ENCODE data around the gene RPL36. TPM values are rescaled to one million over a fixed set of nuclear protein-coding genes. Genes with fewer than 3 reads are reported as not detected.
"Not testable (repeated sequence)": the region's sequence is repeated elsewhere in the genome, so short reads cannot be mapped to it uniquely, and the experiment has no call there.

Gene RPL36
- total and polyA plus RNA-seq, 2 experiments from 2014 or later = 637 to 990 TPM

DNA sequence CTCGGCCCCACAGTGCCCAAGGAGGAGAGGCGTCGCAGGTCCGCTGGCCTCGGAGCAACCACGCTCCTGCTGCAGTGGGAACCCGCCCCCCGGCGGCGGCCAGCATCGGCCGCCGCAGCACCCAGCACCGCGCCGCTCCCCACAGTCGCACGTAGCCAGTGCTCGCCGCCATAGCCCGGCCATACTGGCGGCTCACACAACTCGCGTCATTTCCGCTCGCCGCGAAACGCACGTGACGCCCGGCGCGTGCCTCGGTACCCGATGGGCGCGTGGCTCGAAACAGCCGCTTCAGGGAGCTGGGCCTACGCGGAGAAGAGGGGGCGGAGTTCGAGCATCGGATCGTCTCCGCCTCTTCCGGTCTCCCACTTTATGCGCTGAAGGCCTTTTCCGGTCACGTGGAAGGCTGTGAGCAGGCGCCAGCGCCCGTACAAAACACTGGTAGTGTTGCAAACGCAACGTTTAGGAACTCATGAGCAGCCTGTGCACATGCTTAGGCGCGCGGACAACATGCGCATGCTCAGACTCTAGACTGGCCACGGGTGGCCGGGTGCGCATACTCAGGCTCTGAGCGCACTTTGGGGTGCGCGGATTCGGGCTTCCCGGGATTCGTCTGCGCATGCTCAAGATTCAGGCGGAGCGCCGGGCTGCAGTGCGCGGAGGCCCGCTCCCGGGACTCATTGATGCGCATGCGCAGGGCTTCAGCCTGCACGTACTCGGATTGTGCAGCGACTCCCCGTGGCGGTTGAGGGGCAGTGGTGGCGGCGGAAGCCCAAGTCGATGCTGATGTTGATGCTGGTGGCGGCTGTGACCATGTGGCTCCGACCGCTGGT is 30.1 kb downstream of the RPL36 start, which contains the start of the genes CATSPERD and LONP1:
CATSPERD (plus strand) TSS at position 677 of the 830 bp plus-strand sequence; CDS start at position 778, 101 bp downstream.
LONP1 (minus strand) TSS at position 186 of the 830 bp plus-strand sequence; CDS start at position 172, 14 bp downstream.
- H3K9me2 ChIP-seq (replicated peaks; ENCODE audit: insufficient read depth) = no peaks in the 10 kb centered on the region
- H3K4me2 ChIP-seq = peak within 1 kb of the TSS; percentile 88
- H3K4me3 ChIP-seq = peak within 1 kb of the TSS; percentile 85
- DNase-seq (ENCODE audit: low spot score) = peak; percentile 100
- no peaks in the 10 kb centered on the region for H3K27me3 ChIP-seq
- peak within 1 kb of the TSS; percentile 95 for H3K27ac ChIP-seq
- peaks cover 13% of the 10 kb centered on the region for H3K4me1 ChIP-seq (ENCODE audit: insufficient read depth)
- WGBS (ENCODE audit: low lambda C conversion rate, missing lambda C conversion rate) = under 1% methylated on average over 84 of the region's 90 CpGs
- no peaks in the 10 kb centered on the region for H3K9me3 ChIP-seq (ENCODE audit: low read depth)
- no peaks in the 10 kb centered on the region for H3K36me3 ChIP-seq (replicated peaks; ENCODE audit: insufficient read depth, low read depth)
- peak; percentile 92 for TF ChIP-seq CTCF (IDR thresholded peaks at IDR 0.05; ENCODE audit: poor library complexity)
- no peak for TF ChIP-seq EZH2 (IDR thresholded peaks at IDR 0.05; ENCODE audit: borderline replicate concordance)
- TF ChIP-seq EZH2phosphoT487 (IDR thresholded peaks at IDR 0.05; ENCODE audit: low read depth, severe bottlenecking, unreplicated experiment) = no peak
- H4K20me1 ChIP-seq (ENCODE audit: insufficient read depth, poor library complexity, severe bottlenecking) = no peaks in the 10 kb centered on the region
- H3K79me2 ChIP-seq = peaks cover 43% of the 10 kb centered on the region
- H2AFZ ChIP-seq = peak within 1 kb of the TSS; percentile 95

- no peaks in the 10 kb centered on the region for H3K9me3 ChIP-seq (ENCODE audit: low read depth)
- DNase-seq (ENCODE audit: low spot score) = no peak
- H3K4me1 ChIP-seq (ENCODE audit: insufficient read depth) = no peaks in the 10 kb centered on the region
- no peak overlapping the region for H3K27ac ChIP-seq
- H3K36me3 ChIP-seq (replicated peaks; ENCODE audit: insufficient read depth, low read depth) = no peaks in the 10 kb centered on the region
- H3K4me2 ChIP-seq = no peak overlapping the region
- H2AFZ ChIP-seq = no peak overlapping the region
- H3K27me3 ChIP-seq = no peaks in the 10 kb centered on the region
- TF ChIP-seq EZH2 (IDR thresholded peaks at IDR 0.05; ENCODE audit: borderline replicate concordance) (no peak), EZH2phosphoT487 (IDR thresholded peaks at IDR 0.05; ENCODE audit: low read depth, severe bottlenecking, unreplicated experiment) (no peak), CTCF (IDR thresholded peaks at IDR 0.05; ENCODE audit: poor library complexity) (no peak)
- 89% methylated on average over 4 of the region's 4 CpGs for WGBS (ENCODE audit: low lambda C conversion rate, missing lambda C conversion rate)
- no peaks in the 10 kb centered on the region for H4K20me1 ChIP-seq (ENCODE audit: insufficient read depth, poor library complexity, severe bottlenecking)
- H3K79me2 ChIP-seq = no peaks in the 10 kb centered on the region
- H3K9me2 ChIP-seq (replicated peaks; ENCODE audit: insufficient read depth) = no peaks in the 10 kb centered on the region
- H3K4me3 ChIP-seq = no peak overlapping the region
These were observed 37.5 kb downstream of the RPL36 start for GRCh38 chr19:5727453-5728050.

GRCh38 chr19:5733172-5733571 is 43.1 kb downstream of the RPL36 start:
- WGBS (ENCODE audit: low lambda C conversion rate, missing lambda C conversion rate) = 85% methylated on average over 2 of the region's 2 CpGs

GRCh38 chr19:5738423-5738822 is 48.3 kb downstream of the RPL36 start:
- Histone ChIP-seq H3K79me2 (no peaks in the 10 kb centered on the region), H3K36me3 (replicated peaks; ENCODE audit: insufficient read depth, low read depth) (no peaks in the 10 kb centered on the region), H3K4me2 (no peak overlapping the region), H3K27me3 (no peaks in the 10 kb centered on the region), H3K9me3 (ENCODE audit: low read depth) (no peaks in the 10 kb centered on the region), H3K9me2 (replicated peaks; ENCODE audit: insufficient read depth) (no peaks in the 10 kb centered on the region), H3K27ac (no peak overlapping the region), H2AFZ (no peak overlapping the region), H3K4me3 (no peak overlapping the region), H3K4me1 (ENCODE audit: insufficient read depth) (no peaks in the 10 kb centered on the region), H4K20me1 (ENCODE audit: insufficient read depth, poor library complexity, severe bottlenecking) (no peaks in the 10 kb centered on the region)
- WGBS (ENCODE audit: low lambda C conversion rate, missing lambda C conversion rate) = 81% methylated on average over 8 of the region's 8 CpGs
- no peak for DNase-seq (ENCODE audit: low spot score)
- TF ChIP-seq EZH2 (IDR thresholded peaks at IDR 0.05; ENCODE audit: borderline replicate concordance) = no peak
- no peak for TF ChIP-seq CTCF (IDR thresholded peaks at IDR 0.05; ENCODE audit: poor library complexity)
- no peak for TF ChIP-seq EZH2phosphoT487 (IDR thresholded peaks at IDR 0.05; ENCODE audit: low read depth, severe bottlenecking, unreplicated experiment)

More at GRCh38 chr19:5733172-5733571, 43.1 kb downstream of the RPL36 start:
- H3K36me3 ChIP-seq (replicated peaks; ENCODE audit: insufficient read depth, low read depth); H3K27ac ChIP-seq; H3K9me2 ChIP-seq (replicated peaks; ENCODE audit: insufficient read depth); H3K9me3 ChIP-seq (ENCODE audit: low read depth); H3K27me3 ChIP-seq; H4K20me1 ChIP-seq (ENCODE audit: insufficient read depth, poor library complexity, severe bottlenecking); H3K4me3 ChIP-seq; H3K4me2 ChIP-seq; H2AFZ ChIP-seq; H3K4me1 ChIP-seq (ENCODE audit: insufficient read depth); H3K79me2 ChIP-seq; DNase-seq (ENCODE audit: low spot score): not testable (repeated sequence)

Measured in hepatocyte (in vitro differentiated cells).